DMS53 (cell line): Measurements from ENCODE around the gene OTOGL.
A peak's percentile ranks its signal among the peaks of the same experiment; 100 is the strongest.
"Not testable (repeated sequence)": the region's sequence is repeated elsewhere in the genome, so short reads cannot be mapped to it uniquely, and the experiment has no call there.

Experiments used
- DNase-seq: peaks from one replicate; lab custom pipeline; 2025; lab: John Stamatoyannopoulos, UW

The OTOGL gene

DNA sequence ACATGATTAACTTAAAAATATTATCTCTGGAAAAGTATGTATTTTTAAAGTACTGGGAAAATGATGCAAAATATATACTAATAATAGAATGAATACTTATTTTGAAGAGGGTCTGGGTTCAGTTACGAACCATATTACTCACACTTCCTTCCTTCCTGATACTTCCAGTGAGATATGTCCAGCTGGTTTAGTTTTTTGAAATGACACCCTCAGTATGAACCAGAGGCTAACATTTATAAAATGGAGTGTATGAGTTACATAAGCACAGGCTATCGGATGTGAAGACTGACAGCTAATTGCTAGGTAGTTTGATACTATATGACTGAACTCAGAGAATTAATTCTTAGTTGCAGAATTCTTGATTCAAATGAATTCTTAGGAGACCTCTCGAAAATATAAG, 122.9 kb downstream of the OTOGL start:
- DNase-seq: no peak

DNA sequence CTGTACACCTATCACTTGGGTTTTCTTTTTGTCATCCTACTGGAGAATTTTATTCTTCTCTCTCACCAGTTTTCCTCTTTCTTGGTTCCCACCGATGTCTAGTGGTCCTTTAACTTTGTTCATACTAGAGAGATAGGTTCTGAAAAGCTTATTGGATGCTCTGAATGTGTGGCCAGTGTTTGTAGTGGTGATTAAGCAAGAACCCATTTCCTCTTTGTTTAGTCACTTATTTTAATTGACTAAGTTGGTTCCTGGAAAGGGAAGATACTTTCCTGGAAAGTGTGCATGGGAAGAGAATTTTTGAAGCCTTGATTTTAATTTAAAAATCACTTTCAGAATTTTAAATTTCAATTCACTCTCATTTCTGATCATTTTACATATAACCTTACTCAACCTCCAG, 127.2 kb downstream of the OTOGL start:
- DNase-seq: peak; percentile 17

GRCh38 chr12:80227904-80228303, 128.6 kb downstream of the OTOGL start:
- DNase-seq: not testable (repeated sequence)

DNA sequence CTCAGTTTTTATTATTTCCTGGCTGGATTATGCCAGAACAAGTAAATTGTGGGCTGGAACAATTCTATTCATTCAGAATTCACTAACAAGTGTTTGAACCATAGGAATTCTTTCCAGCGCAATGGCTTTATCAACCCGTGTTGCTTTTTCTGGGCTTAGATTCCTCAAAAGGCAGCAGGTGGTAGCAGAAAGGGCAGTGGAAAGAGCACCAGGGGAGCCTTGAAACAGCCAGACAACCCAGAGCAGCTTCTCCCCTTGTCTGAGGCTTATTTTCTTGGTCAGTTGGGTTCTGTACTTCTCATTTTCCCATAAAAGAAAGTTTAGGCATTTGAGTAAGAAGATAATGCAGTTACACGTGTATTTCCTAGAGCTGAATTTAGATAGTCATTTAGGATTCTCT, 130.7 kb downstream of the OTOGL start:
- DNase-seq: peak; percentile 93

DNA sequence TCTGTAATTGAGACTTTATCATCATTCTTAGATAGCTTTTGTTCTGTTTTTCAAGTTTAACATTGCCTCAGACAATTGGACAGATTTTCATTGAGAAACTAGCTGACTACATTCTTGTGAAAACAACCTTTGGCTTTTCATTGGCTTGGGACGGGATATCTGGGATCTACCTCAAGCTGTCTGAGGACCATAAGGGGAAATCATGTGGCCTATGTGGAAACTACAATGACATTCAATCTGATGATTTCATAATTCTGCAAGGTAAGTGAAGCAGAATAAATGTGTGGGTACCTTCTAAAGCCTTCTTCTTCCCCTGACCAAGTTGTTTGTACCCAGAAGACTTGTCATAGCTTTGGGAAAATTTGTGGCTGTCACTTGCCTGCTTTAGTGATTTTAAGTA, 133.5 kb downstream of the OTOGL start:
- no peak for DNase-seq

- DNase-seq: peak; percentile 88
Observed at GRCh38 chr12:80233926-80234325, 134.6 kb downstream of the OTOGL start.

DNA sequence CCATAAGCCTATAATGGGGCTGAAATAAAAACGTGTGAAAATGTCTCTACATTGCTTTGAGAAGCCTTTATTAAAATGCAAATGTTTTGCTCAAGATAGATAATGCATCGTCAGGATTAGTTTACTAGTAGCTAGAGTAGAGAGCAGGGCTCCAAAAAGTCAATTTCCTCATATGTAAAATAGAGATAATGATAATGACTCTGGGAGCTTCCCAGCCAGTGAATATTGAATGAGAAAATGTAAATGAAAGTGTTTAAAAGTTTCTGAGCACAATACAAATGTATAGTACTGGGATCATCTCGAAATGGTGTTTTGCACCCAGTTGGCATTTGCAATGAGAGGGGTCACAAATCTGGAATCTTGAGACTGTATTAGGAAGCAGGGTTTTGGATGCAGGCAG, 135.3 kb downstream of the OTOGL start:
- no peak for DNase-seq

- no peak for DNase-seq
Observed at GRCh38 chr12:80235944-80236343, 136.6 kb downstream of the OTOGL start.

- DNase-seq: no peak
Observed at GRCh38 chr12:80239867-80240266, 140.5 kb downstream of the OTOGL start.

DNA sequence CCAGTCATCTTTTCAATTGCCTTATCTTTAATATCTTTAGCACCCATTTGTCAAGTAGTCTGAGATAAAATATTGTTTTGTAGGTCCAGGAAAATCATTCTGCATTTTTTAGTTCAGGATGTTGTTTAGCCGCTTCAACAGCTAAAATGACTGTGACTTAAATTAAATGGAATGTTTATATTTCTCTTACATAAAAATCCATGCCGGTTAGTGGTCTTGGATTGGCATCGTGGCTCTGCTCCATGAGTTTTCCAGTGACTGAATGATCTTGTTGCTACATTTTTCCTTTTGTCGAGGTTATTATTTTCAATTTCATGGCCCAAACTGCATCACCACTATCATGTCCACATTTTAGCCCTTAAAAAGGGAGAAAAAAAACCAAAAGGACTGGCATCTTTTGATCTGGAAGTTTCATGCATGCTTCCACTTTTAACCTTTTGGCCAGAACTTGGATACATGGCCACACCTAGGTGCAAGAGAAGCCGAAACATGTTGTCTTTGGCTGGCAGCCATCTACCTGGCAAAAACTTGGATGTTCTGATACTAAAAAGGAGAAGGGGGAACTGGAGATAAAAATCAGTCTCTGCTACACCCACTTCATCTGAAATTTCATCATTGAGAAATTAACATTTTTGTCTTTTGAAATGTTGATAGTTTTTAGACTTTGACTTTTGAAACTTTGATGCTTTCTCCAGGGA, 142.4 kb downstream of the OTOGL start:
- no peak for DNase-seq

- no peak for DNase-seq
Observed at GRCh38 chr12:80242321-80242720, 143.0 kb downstream of the OTOGL start.

DNA sequence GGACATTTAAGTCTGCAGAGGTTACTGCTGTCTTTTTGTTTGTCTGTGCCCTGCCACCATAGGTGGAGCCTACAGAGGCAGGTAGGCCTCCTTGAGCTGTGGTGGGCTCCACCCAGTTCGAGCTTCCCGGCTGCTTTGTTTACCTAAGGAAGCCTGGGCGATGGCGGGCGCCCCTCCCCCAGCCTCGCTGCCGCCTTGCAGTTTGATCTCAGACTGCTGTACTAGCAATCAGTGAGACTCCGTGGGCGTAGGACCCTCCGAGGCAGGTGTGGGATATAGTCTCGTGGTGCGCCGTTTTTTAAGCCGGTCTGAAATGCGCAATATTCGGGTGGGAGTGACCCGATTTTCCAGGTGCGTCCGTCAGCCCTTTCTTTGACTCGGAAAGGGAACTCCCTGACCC, 150.2 kb downstream of the OTOGL start:
- not testable (repeated sequence) for DNase-seq

- DNase-seq: no peak
Observed at GRCh38 chr12:80257920-80258319, 158.6 kb downstream of the OTOGL start.

DNA sequence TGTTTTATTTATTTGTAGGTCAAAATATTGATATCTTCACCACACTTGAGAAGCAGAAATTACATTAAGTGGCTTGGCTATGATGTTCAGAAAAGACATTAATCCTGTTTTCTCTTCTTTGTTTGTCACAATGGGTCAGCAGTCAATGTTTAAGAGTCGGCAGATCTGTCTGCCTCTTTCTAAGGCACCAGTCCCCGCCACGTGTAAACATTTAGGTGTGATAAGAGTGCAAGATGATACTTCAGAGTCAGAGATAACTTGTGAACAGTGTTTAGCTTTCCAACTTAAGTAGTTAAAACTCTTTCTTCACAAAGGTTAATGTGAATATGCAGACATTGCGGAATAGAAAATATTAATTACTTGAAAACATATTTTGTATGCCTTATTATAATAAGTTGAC, 160.9 kb downstream of the OTOGL start:
- DNase-seq: no peak

- DNase-seq: no peak
Observed at GRCh38 chr12:80261403-80261802, 162.1 kb downstream of the OTOGL start.

- no peak for DNase-seq
Observed at GRCh38 chr12:80262346-80262745, 163.0 kb downstream of the OTOGL start.

GRCh38 chr12:80262771-80263170, 163.4 kb downstream of the OTOGL start:
- no peak for DNase-seq

DNA sequence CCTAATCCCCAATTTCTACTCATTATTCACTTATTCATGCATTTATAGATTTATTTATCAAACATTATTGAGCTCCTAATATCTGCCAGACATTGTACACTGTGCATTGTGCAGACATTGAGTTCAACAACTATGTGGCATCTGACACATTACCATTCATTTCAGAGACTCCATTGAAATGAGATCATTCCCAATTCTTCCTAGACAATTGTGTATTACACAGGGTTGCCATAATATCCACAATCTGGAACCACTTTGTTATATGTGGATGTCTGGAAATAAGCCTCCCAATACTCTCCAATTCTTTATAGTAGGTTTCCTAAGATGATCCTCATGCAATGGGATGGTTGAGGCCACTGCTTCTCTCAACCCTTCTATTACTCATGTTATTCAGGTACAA, 165.0 kb downstream of the OTOGL start:
- DNase-seq: no peak

- DNase-seq: no peak
Observed at GRCh38 chr12:80264891-80265290, 165.6 kb downstream of the OTOGL start.

- peak; percentile 89 for DNase-seq
Observed at GRCh38 chr12:80268924-80269749, 169.8 kb downstream of the OTOGL start.

GRCh38 chr12:80269803-80270552, 170.6 kb downstream of the OTOGL start:
- DNase-seq: peak; percentile 78

DNA sequence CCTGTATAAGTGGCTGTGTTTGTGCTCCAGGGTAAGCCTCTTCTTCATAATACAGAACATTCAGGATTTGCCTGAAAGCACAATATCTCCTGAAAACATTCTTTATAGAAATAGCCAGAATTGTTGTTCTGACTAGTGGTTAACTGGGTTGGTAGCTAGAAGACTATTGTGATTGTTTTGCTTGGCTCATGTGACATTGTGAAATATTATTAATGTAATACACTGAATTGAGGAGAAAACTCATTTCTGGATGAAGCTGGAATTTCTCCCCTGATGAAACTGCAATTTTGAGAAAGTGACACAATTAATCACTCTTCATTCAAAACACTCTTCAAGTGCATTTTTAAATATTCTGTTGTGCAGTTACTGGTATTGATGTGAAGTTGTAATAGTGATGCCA, 172.4 kb downstream of the OTOGL start:
- no peak for DNase-seq

DNA sequence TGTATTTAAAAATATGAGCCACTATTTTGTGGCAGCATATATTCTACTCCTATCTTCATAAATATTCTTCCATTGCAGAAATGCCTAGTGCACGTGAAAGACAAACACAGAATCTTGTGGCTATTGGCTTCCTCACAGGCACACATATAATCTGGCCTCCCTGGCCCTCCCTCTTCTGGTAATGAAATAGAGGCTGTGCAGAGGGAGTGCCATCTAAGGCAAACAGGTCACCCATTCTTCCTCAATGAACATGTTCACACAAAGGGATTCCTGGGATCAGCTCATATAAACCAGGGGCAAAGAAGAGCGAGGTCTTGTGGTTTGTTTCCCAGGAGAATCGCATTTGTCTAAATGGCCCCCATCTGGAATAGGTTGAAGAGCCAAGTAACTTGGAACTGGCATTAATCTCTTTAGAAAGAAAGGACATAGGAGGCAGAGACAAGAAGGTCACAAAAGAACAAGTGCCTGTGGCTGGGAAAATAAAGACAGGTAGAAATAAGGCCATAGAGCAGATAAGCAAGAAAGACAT, 173.1 kb downstream of the OTOGL start:
- DNase-seq: no peak
